Esophagus muscularis mucosa (tissue), 4 donors: ENCODE data around the gene CCDC196. TPM values are rescaled to one million over a fixed set of nuclear protein-coding genes. Genes with fewer than 3 reads are reported as not detected.

Experiments used
- DNase-seq: peaks from one replicate; pipeline ENCODE4 v3.0.0-alpha.2; 2017; ENCODE audit errors: extremely low spot score
- H3K27ac ChIP-seq, 4 donors: fragments of 200-600 bp; sonication (generic); replicated peaks in 1 of 4; 1 replicate in 3 of 4; 2 replicates in 1 of 4; pipeline ENCODE4 v1.5.1; 2016 to 2019; ENCODE audit warnings: mild to moderate bottlenecking in 1 of 4
- H3K27me3 ChIP-seq, 4 donors: fragments of 200-600 bp; sonication (generic); one replicate each; pipeline versions ENCODE4 v1.5.1 to v1.6.0; 2016 to 2019
- H3K36me3 ChIP-seq, 4 donors: fragments of 200-600 bp; sonication (generic); one replicate each; pipeline ENCODE4 v1.5.1; 2016 to 2019
- H3K4me1 ChIP-seq, 4 donors: fragments of 200-600 bp; sonication (generic); one replicate each; pipeline ENCODE4 v1.5.1; 2016 to 2019
- H3K4me3 ChIP-seq, 4 donors: fragments of 200-600 bp; sonication (generic); 1 replicate in 2 of 4; 2 replicates in 2 of 4; pipeline ENCODE4 v1.5.1; 2016 to 2019; ENCODE audit warnings: mild to moderate bottlenecking in 4 of 4, moderate library complexity in 1 of 4
- H3K9me3 ChIP-seq, 4 donors: fragments of 200-600 bp; sonication (generic); 1 replicate in 3 of 4; 2 replicates in 1 of 4; pipeline ENCODE4 v1.5.1; 2016 to 2019
- EP300 ChIP-seq: sonication (generic); formaldehyde crosslinking; IDR thresholded peaks from one replicate; pipeline ENCODE4 v1.6.1; 2017; ENCODE audit warnings: antibody characterized with exemption
- POLR2A ChIP-seq: fragments of 450-650 bp; IDR thresholded peaks from one replicate; pipeline ENCODE4 v1.6.1; 2017; ENCODE audit warnings: antibody characterized with exemption, moderate library complexity, mild to moderate bottlenecking, low read depth
- POLR2AphosphoS5 ChIP-seq, 2 donors: sonication (generic); formaldehyde crosslinking; IDR thresholded peaks; one replicate each; pipeline ENCODE4 v1.6.1; 2017; ENCODE audit warnings: antibody characterized with exemption in 2 of 2
- WGBS: methylation state at CpG from one replicate; pipeline ENCODE4 v1.1.5; 2018; 5-methylcytosine and 5-hydroxymethylcytosine counted together
- intact Hi-C: fragments of 100-400 bp; cut with DNase I; formaldehyde crosslinking; loops from one replicate; pipeline ENCODE4 v1.15.1; 2023
- total RNA-seq, 4 donors: library from RNA; depleted of rRNA; stranded (reverse); fragments of >200 nt; gene quantifications; one replicate each; pipeline versions ENCODE4 v1.1.0 to v1.2.1, GENCODE V29; 2016
- TF ChIP-seq, protein P1 (sequence below), 3 experiments: fragments of 200-600 bp in 2 of 3; fragments of 450-650 bp in 1 of 3; sonication (generic) in 2 of 3; IDR thresholded peaks; one replicate each; pipeline ENCODE4 v1.5.1; 2017 to 2019; ENCODE audit warnings: antibody characterized with exemption in 3 of 3, mild to moderate bottlenecking in 2 of 3, moderate library complexity in 1 of 3

CCDC196 gene
- total RNA-seq, 4 donors from 2014 or later: not detected

DNA sequence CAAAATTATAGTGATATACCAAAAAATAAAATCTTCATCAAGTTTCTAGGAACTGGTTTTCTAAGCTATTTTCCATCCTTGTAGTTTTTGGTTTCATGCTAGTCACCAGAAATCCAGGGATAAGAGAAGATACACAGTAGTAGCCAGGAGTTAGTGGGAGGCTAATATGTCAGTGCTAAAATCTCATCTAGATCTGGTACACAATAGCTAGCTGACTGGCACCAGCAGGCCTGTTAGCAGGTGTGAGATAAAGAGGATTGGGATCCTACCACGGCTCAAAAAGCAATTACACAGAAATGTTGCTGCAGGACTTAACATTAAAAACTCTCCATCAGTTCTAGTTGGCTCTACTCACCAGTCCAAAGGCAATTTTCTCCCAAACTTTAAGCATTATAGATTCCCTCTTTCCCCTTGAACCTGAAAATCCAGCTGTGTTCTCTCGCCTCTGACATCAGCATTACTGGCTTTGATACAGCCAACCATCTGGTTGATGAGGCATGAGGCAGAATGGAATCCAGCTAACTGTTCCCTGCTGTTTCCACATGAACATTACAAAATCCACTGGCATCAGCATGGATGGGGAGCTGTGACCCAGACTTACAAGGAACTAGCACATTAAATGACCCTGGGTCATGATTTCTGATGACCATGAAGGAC lies 41.8 kb upstream of the CCDC196 start:
- peaks cover 0 to 16% (median 14%) of the 10 kb centered on the region in 4 donors for H3K9me3 ChIP-seq
- H3K4me1 ChIP-seq: no peaks in the 10 kb centered on the region
- intact Hi-C loops: no loop called here
- DNase-seq: no peak
- no peak overlapping the region for H3K27ac ChIP-seq
- no peaks in the 10 kb centered on the region for H3K36me3 ChIP-seq
- no peaks in the 10 kb centered on the region for H3K27me3 ChIP-seq
- TF ChIP-seq, protein P1, sequence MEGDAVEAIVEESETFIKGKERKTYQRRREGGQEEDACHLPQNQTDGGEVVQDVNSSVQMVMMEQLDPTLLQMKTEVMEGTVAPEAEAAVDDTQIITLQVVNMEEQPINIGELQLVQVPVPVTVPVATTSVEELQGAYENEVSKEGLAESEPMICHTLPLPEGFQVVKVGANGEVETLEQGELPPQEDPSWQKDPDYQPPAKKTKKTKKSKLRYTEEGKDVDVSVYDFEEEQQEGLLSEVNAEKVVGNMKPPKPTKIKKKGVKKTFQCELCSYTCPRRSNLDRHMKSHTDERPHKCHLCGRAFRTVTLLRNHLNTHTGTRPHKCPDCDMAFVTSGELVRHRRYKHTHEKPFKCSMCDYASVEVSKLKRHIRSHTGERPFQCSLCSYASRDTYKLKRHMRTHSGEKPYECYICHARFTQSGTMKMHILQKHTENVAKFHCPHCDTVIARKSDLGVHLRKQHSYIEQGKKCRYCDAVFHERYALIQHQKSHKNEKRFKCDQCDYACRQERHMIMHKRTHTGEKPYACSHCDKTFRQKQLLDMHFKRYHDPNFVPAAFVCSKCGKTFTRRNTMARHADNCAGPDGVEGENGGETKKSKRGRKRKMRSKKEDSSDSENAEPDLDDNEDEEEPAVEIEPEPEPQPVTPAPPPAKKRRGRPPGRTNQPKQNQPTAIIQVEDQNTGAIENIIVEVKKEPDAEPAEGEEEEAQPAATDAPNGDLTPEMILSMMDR (IDR thresholded peaks at IDR 0.05): no peak
- no peak for TF ChIP-seq POLR2AphosphoS5 (IDR thresholded peaks at IDR 0.05)
- TF ChIP-seq POLR2A: no peak
- TF ChIP-seq EP300: no peak
- 73% methylated on average over 2 of the region's 2 CpGs for WGBS
- no peak overlapping the region for H3K4me3 ChIP-seq

DNA sequence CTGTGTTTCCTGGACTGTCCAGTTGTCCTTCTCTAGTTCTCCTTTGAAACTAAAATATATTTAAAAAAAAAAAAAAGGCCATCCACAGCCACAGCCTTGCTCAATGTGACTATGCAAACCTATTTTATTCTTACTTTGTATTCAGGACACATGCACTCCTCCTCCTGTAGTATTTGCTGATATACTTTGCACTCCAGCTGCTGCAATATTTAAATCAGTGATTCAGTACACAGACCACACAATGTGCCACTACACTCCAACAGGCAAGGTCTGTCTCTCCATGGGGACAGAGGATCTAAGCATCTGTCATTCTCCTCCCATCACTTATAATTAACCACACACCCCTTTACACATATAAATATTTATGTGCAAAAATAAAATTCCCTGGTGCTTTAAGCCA lies 40.2 kb upstream of the CCDC196 start:
- intact Hi-C loops: no loop called here
- Histone ChIP-seq H3K27ac (no peak overlapping the region), H3K36me3 (no peaks in the 10 kb centered on the region), H3K4me1 (no peaks in the 10 kb centered on the region), H3K27me3 (no peaks in the 10 kb centered on the region), H3K9me3 (peaks cover 0 to 1% (median 0%) of the 10 kb centered on the region in 4 donors), H3K4me3 (no peak overlapping the region)
- DNase-seq: no peak
- TF ChIP-seq EP300 (no peak), POLR2A (no peak), POLR2AphosphoS5 (IDR thresholded peaks at IDR 0.05) (no peak)
- TF ChIP-seq, protein P1 (IDR thresholded peaks at IDR 0.05): no peak

DNA sequence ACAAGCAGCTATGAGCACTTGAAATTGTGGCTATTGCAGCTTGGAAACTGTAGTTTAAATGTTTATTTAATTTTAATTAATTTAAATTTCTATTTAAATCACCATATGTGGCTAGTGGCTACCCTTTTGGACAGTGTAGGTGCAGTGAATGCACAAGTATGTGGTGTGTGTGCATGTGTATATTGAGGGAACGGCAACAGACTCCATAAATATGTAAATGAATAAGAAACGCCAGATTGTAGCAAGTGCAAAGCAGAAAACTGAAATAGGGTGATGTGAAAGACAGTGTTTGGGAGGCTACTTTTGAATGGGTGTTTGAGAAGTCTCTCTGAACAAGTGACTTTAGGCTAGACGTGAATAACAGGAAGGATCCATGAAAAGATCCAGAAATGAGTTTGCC lies 32.7 kb upstream of the CCDC196 start:
- no peaks in the 10 kb centered on the region for H3K9me3 ChIP-seq
- 52% methylated on average over 3 of the region's 3 CpGs for WGBS

GRCh38 chr14:66459603-66460002 lies 26.6 kb upstream of the CCDC196 start:
- no peaks in the 10 kb centered on the region for H3K36me3 ChIP-seq
- H3K27ac ChIP-seq: no peak overlapping the region
- DNase-seq: no peak
- H3K27me3 ChIP-seq: no peaks in the 10 kb centered on the region
- H3K4me3 ChIP-seq: no peak overlapping the region
- TF ChIP-seq POLR2AphosphoS5 (IDR thresholded peaks at IDR 0.05) (no peak), POLR2A (no peak), EP300 (no peak)
- TF ChIP-seq, protein P1 (IDR thresholded peaks at IDR 0.05): no peak
- intact Hi-C loops: no loop called here
- no peaks in the 10 kb centered on the region for H3K4me1 ChIP-seq
- no peaks in the 10 kb centered on the region for H3K9me3 ChIP-seq

More for the DNA sequence above, 32.7 kb upstream of the CCDC196 start:
- TF ChIP-seq POLR2A (no peak), POLR2AphosphoS5 (IDR thresholded peaks at IDR 0.05) (no peak), EP300 (no peak)
- TF ChIP-seq, protein P1 (IDR thresholded peaks at IDR 0.05): no peak
- H3K4me1 ChIP-seq: no peaks in the 10 kb centered on the region
- intact Hi-C loops: no loop called here
- H3K36me3 ChIP-seq: no peaks in the 10 kb centered on the region
- H3K4me3 ChIP-seq: no peak overlapping the region
- no peak for DNase-seq
- no peaks in the 10 kb centered on the region for H3K27me3 ChIP-seq
- no peak overlapping the region for H3K27ac ChIP-seq

DNA sequence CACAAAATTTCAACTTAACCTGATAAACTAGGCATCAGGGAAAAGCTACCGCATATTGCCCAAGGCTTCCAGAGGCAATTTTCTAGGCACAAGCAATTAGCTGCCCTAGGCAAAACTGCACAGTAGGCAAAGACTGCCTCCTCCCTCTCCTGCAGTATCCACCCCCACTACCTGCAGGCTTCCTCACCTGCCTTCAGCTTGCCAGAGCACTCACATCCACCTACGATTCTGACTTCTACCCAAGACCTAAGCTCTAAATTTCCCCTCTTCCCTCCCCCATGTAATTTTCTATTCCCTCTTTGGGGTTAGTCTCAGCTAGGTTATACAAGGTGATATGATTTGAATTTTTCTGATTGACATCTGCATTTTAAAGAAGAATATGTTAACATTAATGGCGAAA lies 21.9 kb upstream of the CCDC196 start:
- Histone ChIP-seq H3K27me3 (no peaks in the 10 kb centered on the region), H3K36me3 (no peaks in the 10 kb centered on the region), H3K9me3 (no peaks in the 10 kb centered on the region), H3K4me3 (no peak overlapping the region), H3K27ac (no peak overlapping the region), H3K4me1 (no peaks in the 10 kb centered on the region)
- no peak for TF ChIP-seq EP300
- TF ChIP-seq POLR2AphosphoS5 (IDR thresholded peaks at IDR 0.05): no peak
- TF ChIP-seq, protein P1 (IDR thresholded peaks at IDR 0.05): no peak
- no peak for TF ChIP-seq POLR2A
- intact Hi-C loops: no loop called here
- DNase-seq: no peak
- 97% methylated on average over 3 of the region's 3 CpGs for WGBS
